ENCODE data around the gene FBN2. TPM values are rescaled to one million over a fixed set of nuclear protein-coding genes. Genes with fewer than 3 reads are reported as not detected.

FBN2 gene
- total RNA-seq, 4 donors from 2014 or later, result 0.24 to 1.3 (median 0.89) TPM

GRCh38 chr5:128480158-128480557 lies 57.9 kb downstream of the FBN2 start:
- H3K27ac ChIP-seq, result no peak overlapping the region
- no peaks in the 10 kb centered on the region for H3K36me3 ChIP-seq
- TF ChIP-seq, protein P1, sequence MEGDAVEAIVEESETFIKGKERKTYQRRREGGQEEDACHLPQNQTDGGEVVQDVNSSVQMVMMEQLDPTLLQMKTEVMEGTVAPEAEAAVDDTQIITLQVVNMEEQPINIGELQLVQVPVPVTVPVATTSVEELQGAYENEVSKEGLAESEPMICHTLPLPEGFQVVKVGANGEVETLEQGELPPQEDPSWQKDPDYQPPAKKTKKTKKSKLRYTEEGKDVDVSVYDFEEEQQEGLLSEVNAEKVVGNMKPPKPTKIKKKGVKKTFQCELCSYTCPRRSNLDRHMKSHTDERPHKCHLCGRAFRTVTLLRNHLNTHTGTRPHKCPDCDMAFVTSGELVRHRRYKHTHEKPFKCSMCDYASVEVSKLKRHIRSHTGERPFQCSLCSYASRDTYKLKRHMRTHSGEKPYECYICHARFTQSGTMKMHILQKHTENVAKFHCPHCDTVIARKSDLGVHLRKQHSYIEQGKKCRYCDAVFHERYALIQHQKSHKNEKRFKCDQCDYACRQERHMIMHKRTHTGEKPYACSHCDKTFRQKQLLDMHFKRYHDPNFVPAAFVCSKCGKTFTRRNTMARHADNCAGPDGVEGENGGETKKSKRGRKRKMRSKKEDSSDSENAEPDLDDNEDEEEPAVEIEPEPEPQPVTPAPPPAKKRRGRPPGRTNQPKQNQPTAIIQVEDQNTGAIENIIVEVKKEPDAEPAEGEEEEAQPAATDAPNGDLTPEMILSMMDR (IDR thresholded peaks at IDR 0.05), result no peak
- TF ChIP-seq EP300 (IDR thresholded peaks at IDR 0.05) (no peak), POLR2AphosphoS5 (IDR thresholded peaks at IDR 0.05) (no peak), POLR2A (IDR thresholded peaks at IDR 0.05) (no peak)
- H3K9me3 ChIP-seq, result no peaks in the 10 kb centered on the region
- no peaks in the 10 kb centered on the region for H3K27me3 ChIP-seq
- H3K4me3 ChIP-seq, result no peak overlapping the region
- no peak for DNase-seq (ENCODE audit: low spot score in 2 of 2)
- WGBS, result 74% methylated on average over 1 of the region's 1 CpG
- H3K4me1 ChIP-seq, result no peaks in the 10 kb centered on the region

DNA sequence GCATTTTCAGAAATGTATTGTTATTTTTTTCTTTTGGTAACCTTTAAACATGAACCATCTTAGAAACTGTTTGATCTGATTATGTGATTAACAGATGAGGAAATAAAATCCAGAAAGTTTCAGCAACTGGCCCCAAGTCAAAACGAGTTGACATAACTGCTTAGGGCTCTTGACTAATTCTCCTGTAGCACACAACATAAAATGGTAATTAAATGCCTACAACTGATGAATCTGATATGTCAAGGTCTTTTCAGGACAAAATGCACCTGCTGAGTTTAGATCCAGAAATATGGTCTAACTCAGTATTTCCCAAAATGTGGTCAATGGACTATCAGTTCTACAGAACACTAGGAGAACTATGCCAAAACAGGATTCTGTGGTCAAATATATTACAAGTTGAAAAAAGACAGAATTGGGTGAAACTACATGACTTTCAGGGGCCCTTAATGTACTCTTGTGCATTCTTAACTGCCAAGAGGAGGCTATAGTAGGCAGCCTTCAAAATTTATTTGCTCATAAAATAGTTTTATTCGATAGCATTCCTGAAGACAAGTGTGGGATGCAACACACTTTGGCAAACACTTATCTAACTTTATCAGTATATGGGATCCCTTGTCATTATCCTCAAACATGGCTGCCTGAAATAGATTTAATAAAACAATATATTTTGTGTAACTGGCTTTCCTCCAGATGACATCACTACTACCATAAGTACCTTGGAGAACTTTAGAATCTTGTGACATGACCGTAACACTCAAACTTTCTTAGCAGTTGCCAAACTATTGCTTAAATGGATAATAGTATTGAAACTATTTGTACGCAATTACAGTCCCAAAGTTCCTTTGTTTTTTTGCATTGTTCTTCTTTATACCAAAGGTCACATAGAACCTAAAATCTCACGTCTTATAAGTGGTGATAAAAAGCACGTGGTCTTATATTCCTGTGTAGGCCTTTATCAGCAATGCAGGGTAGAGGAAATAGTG lies 59.4 kb downstream of the FBN2 start:
- Histone ChIP-seq H3K9me3 (no peaks in the 10 kb centered on the region), H3K27ac (no peak overlapping the region), H3K4me3 (no peak overlapping the region), H3K36me3 (no peaks in the 10 kb centered on the region), H3K4me1 (no peaks in the 10 kb centered on the region), H3K27me3 (no peaks in the 10 kb centered on the region)
- DNase-seq (ENCODE audit: low spot score in 2 of 2), result no peak
- TF ChIP-seq POLR2AphosphoS5 (IDR thresholded peaks at IDR 0.05), result no peak
- no peak for TF ChIP-seq EP300 (IDR thresholded peaks at IDR 0.05)
- TF ChIP-seq, protein P1 (IDR thresholded peaks at IDR 0.05), result no peak
- TF ChIP-seq POLR2A (IDR thresholded peaks at IDR 0.05), result no peak
- WGBS, result 75% methylated on average over 6 of the region's 6 CpGs

DNA sequence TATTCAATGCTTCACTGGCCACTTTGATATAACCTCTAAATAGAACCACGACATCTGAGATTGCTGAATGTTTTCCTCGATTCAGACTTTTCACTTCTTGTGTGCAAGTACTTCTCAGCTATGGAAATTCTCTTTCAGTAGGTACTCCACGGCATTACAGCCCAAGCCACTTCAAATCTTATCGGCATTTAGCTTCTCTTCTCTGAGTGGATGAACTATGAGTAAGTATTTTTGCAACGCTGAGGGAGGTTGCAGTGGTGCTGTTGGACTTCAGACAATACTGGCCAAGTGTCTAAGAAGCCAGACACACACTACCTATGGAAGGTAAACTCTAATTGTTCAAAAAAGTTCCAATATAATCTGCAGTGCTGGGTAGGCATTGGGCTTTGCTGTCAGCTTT lies 60.1 kb downstream of the FBN2 start:
- no peak overlapping the region for H3K27ac ChIP-seq

DNA sequence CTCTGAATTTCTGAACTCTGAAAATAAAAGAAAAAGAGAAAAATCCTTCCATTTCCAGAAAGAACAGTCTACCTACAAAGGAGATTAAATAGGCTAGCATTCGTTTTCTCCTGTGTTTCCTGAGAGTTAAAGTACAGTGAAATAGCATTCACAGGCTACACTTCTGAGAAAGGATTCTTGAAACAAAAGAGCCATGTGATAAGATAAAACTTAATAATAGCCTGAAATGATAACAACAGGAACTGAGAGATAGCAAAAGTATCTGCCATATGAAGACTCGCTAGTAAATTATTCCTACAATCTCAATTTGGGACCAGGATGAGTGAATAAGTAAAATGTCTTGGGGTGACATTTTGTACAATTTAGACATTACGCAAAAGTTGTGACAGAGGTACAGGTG lies 62.4 kb downstream of the FBN2 start:
- H3K4me3 ChIP-seq, result no peak overlapping the region
- H3K36me3 ChIP-seq, result no peaks in the 10 kb centered on the region
- TF ChIP-seq, protein P1 (IDR thresholded peaks at IDR 0.05), result no peak
- TF ChIP-seq EP300 (IDR thresholded peaks at IDR 0.05) (no peak), POLR2A (IDR thresholded peaks at IDR 0.05) (no peak), POLR2AphosphoS5 (IDR thresholded peaks at IDR 0.05) (no peak)
- no peaks in the 10 kb centered on the region for H3K27me3 ChIP-seq
- no peak for DNase-seq (ENCODE audit: low spot score in 2 of 2)
- no peaks in the 10 kb centered on the region for H3K4me1 ChIP-seq
- H3K9me3 ChIP-seq, result no peaks in the 10 kb centered on the region
- 88% methylated on average over 3 of the region's 3 CpGs for WGBS
- no peak overlapping the region for H3K27ac ChIP-seq

More for the DNA sequence above, 60.1 kb downstream of the FBN2 start:
- Histone ChIP-seq H3K36me3 (no peaks in the 10 kb centered on the region), H3K4me1 (no peaks in the 10 kb centered on the region), H3K9me3 (no peaks in the 10 kb centered on the region), H3K4me3 (no peak overlapping the region), H3K27me3 (no peaks in the 10 kb centered on the region)
- no peak for TF ChIP-seq POLR2A (IDR thresholded peaks at IDR 0.05)
- TF ChIP-seq EP300 (IDR thresholded peaks at IDR 0.05), result no peak
- TF ChIP-seq, protein P1 (IDR thresholded peaks at IDR 0.05), result no peak
- no peak for TF ChIP-seq POLR2AphosphoS5 (IDR thresholded peaks at IDR 0.05)
- 94% methylated on average over 5 of the region's 5 CpGs for WGBS
- no peak for DNase-seq (ENCODE audit: low spot score in 2 of 2)

DNA sequence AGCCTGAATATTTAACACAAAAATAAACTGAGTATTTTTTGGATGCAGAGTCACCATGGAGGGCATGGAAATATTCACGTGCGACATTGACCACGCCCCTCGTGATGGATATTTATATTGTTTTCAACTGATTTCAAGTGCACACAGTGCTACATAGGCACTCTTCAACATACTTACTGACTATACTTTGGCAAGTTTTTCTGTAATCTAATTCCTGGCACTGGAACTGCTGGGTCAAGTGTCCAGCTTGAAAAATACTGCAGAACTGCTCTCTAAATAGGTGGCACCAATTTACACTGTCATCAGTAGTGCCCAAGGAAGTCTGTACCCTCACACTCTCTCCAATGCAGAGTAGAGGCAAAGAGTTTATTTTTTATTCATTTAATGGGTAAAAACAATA lies 65.1 kb downstream of the FBN2 start:
- H3K27ac ChIP-seq, result no peak overlapping the region
- H3K27me3 ChIP-seq, result no peaks in the 10 kb centered on the region
- no peaks in the 10 kb centered on the region for H3K36me3 ChIP-seq
- no peaks in the 10 kb centered on the region for H3K4me1 ChIP-seq
- DNase-seq (ENCODE audit: low spot score in 2 of 2), result no peak
- no peak overlapping the region for H3K4me3 ChIP-seq
- 92% methylated on average over 4 of the region's 4 CpGs for WGBS
- no peaks in the 10 kb centered on the region for H3K9me3 ChIP-seq
- TF ChIP-seq EP300 (IDR thresholded peaks at IDR 0.05), result no peak
- TF ChIP-seq, protein P1 (IDR thresholded peaks at IDR 0.05), result no peak
- TF ChIP-seq POLR2A (IDR thresholded peaks at IDR 0.05), result no peak
- no peak for TF ChIP-seq POLR2AphosphoS5 (IDR thresholded peaks at IDR 0.05)
